Ovary (tissue), 9 donors: Measurements from ENCODE around the gene SHROOM3. TPM values are rescaled to one million over a fixed set of nuclear protein-coding genes. Genes with fewer than 3 reads are reported as not detected.

Experiments used
- DNase-seq, 5 donors: peaks; one replicate each; pipeline ENCODE4 v3.0.0-alpha.2; 2019 to 2020
- H3K27ac ChIP-seq, 2 donors: fragments of 200-600 bp; one replicate each; pipeline versions ENCODE4 v1.5.1 to v1.8.0; 2019 to 2022
- H3K27me3 ChIP-seq: fragments of 200-600 bp; one replicate; pipeline ENCODE4 v1.8.0; 2022
- H3K36me3 ChIP-seq: fragments of 200-600 bp; sonication (generic); one replicate; pipeline ENCODE4 v1.5.1; 2019
- H3K4me1 ChIP-seq: one replicate; pipeline ENCODE4 v1.8.1; 2013; ENCODE audit warnings: mild to moderate bottlenecking, moderate library complexity; ENCODE audit not compliant: insufficient read depth
- H3K4me3 ChIP-seq: fragments of 200-600 bp; sonication (generic); one replicate; pipeline ENCODE4 v1.5.1; 2017
- H3K9me3 ChIP-seq, 2 donors: fragments of 200-600 bp in 1 of 2; sonication (generic) in 1 of 2; one replicate each; pipeline versions ENCODE4 v1.5.1 to v1.8.1; 2013 to 2019; ENCODE audit warnings: mild to moderate bottlenecking in 1 of 2, moderate library complexity in 1 of 2
- EP300 ChIP-seq: sonication (generic); formaldehyde crosslinking; IDR thresholded peaks from one replicate; pipeline ENCODE4 v1.6.1; 2017; ENCODE audit warnings: antibody characterized with exemption
- POLR2A ChIP-seq: fragments of 450-650 bp; IDR thresholded peaks from one replicate; pipeline ENCODE4 v1.6.1; 2017; ENCODE audit warnings: antibody characterized with exemption, mild to moderate bottlenecking, moderate library complexity
- WGBS, 3 donors: extraction: QIAGEN DNeasy Blood & Tissue Kit in 1 of 3; methylation state at CpG; one replicate each; pipeline versions ENCODE4 v1.1.5 to v1.1.7; 2013 to 2017; 5-methylcytosine and 5-hydroxymethylcytosine counted together
- intact Hi-C, 4 donors: fragments of 100-400 bp; cut with DNase I; formaldehyde crosslinking; loops; one replicate each; pipeline versions ENCODE4 v1.11.0 to v1.15.1; 2022 to 2023
- polyA plus RNA-seq, 2 donors: library from polyadenylated mRNA; stranded (reverse); fragments of 200-250 nt in 1 of 2; fragments of 350-450 nt in 1 of 2; fragmentation: Illumina TruSeq in 1 of 2; extraction: RNeasy Lipid Tissue Mini Kit (QIAGEN cat#74804) in 1 of 2; gene quantifications; one replicate each; pipeline ENCODE4 v1.2.3, GENCODE V29; 2013 to 2014
- total RNA-seq, 7 donors: library from RNA; depleted of rRNA in 2 of 7; stranded (reverse); fragments of >200 nt in 2 of 7; fragmentation: NEBNext Ultra II Directional in 3 of 7; extraction: Animal tissue kit (Norgen Biotek cat#: 25700) in 3 of 7; gene quantifications; one replicate each; pipeline versions ENCODE4 v1.1.0 to v1.2.4, GENCODE V29; 2016 to 2023
- TF ChIP-seq, protein P1 (sequence below), 3 donors: fragments of 450-650 bp in 2 of 3; fragments of 200-600 bp in 1 of 3; IDR thresholded peaks; one replicate each; pipeline versions ENCODE4 v1.5.1 to v1.8.0; 2016 to 2022; ENCODE audit warnings: antibody characterized with exemption in 3 of 3, mild to moderate bottlenecking in 1 of 3
- donor health status: DM: no; HTN: no; CAD: no; lungs with moderate emphysema.
- donor health status: DM: no; HTN: no; CAD: no.
- donor health status: Bipolar disorder and iron deficiency.
- donor health status: DM: yes; HTN: yes; CAD: no.
- donor health status: DM: no; HTN: no; CAD: no.
- donor health status: DM: yes; HTN: yes; CAD: no.

SHROOM3 gene
- total and polyA plus RNA-seq, 9 donors: 0.80 to 70.1 (median 3.8) TPM

- no peaks in the 10 kb centered on the region for H3K36me3 ChIP-seq
- H3K27ac ChIP-seq: no peak overlapping the region
- no peaks in the 10 kb centered on the region for H3K9me3 ChIP-seq
- intact Hi-C loops: no loop called here
- H3K4me1 ChIP-seq: no peaks in the 10 kb centered on the region
- WGBS, 3 donors: 76 to 81% (median 78%) methylated on average over 8 of the region's 8 CpGs
- no peak overlapping the region for H3K4me3 ChIP-seq
- H3K27me3 ChIP-seq: no peaks in the 10 kb centered on the region
- DNase-seq: no peak
- TF ChIP-seq POLR2A (no peak), EP300 (no peak)
- TF ChIP-seq, protein P1, sequence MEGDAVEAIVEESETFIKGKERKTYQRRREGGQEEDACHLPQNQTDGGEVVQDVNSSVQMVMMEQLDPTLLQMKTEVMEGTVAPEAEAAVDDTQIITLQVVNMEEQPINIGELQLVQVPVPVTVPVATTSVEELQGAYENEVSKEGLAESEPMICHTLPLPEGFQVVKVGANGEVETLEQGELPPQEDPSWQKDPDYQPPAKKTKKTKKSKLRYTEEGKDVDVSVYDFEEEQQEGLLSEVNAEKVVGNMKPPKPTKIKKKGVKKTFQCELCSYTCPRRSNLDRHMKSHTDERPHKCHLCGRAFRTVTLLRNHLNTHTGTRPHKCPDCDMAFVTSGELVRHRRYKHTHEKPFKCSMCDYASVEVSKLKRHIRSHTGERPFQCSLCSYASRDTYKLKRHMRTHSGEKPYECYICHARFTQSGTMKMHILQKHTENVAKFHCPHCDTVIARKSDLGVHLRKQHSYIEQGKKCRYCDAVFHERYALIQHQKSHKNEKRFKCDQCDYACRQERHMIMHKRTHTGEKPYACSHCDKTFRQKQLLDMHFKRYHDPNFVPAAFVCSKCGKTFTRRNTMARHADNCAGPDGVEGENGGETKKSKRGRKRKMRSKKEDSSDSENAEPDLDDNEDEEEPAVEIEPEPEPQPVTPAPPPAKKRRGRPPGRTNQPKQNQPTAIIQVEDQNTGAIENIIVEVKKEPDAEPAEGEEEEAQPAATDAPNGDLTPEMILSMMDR (IDR thresholded peaks at IDR 0.05): no peak
These were observed 209.9 kb downstream of the SHROOM3 start for GRCh38 chr4:76644831-76645485.

DNA sequence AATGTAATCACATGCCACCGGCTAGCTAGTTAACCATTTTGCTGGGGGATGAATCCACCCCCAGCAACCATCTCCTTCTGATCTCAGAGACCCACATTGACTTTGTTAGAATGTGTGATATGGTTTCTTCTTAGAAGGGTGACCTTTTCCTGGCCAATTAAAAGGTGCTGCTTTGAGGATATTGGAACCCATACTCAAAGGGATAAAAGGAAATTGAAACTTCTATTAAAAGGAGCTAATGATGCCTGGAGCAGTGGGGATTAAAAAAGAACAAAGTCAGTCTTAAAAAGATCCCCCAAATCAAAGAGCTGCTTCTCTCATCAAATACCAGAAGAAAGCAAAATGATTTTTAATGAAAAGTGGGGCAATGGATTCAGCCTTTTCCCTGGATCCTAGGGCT is 214.1 kb downstream of the SHROOM3 start:
- H3K4me3 ChIP-seq: no peak overlapping the region
- intact Hi-C loops: no loop called here
- H3K4me1 ChIP-seq: no peaks in the 10 kb centered on the region
- no peaks in the 10 kb centered on the region for H3K27me3 ChIP-seq
- H3K27ac ChIP-seq: no peak overlapping the region
- no peaks in the 10 kb centered on the region for H3K36me3 ChIP-seq
- H3K9me3 ChIP-seq: no peaks in the 10 kb centered on the region
- TF ChIP-seq POLR2A (no peak), EP300 (no peak)
- TF ChIP-seq, protein P1 (IDR thresholded peaks at IDR 0.05): no peak
- WGBS, 3 donors: 89 to 96% (median 93%) methylated on average over 1 of the region's 1 CpG
- DNase-seq: no peak

GRCh38 chr4:76651616-76652015 is 216.6 kb downstream of the SHROOM3 start:
- Histone ChIP-seq H3K4me1 (no peaks in the 10 kb centered on the region), H3K4me3 (no peak overlapping the region), H3K9me3 (no peaks in the 10 kb centered on the region), H3K36me3 (no peaks in the 10 kb centered on the region), H3K27me3 (no peaks in the 10 kb centered on the region), H3K27ac (no peak overlapping the region)
- WGBS, 3 donors: 90 to 92% (median 90%) methylated on average over 2 of the region's 2 CpGs
- no peak for TF ChIP-seq POLR2A
- TF ChIP-seq EP300: no peak
- TF ChIP-seq, protein P1 (IDR thresholded peaks at IDR 0.05): no peak
- intact Hi-C loops: no loop called here
- no peak for DNase-seq

GRCh38 chr4:76652389-76652788 is 217.4 kb downstream of the SHROOM3 start:
- WGBS, 3 donors: 77 to 80% (median 78%) methylated on average over 1 of the region's 1 CpG
- intact Hi-C loops: no loop called here
- Histone ChIP-seq H3K9me3 (no peaks in the 10 kb centered on the region), H3K4me1 (no peaks in the 10 kb centered on the region), H3K36me3 (no peaks in the 10 kb centered on the region), H3K27ac (no peak overlapping the region), H3K27me3 (no peaks in the 10 kb centered on the region), H3K4me3 (no peak overlapping the region)
- no peak for DNase-seq
- TF ChIP-seq POLR2A: no peak
- no peak for TF ChIP-seq EP300
- TF ChIP-seq, protein P1 (IDR thresholded peaks at IDR 0.05): no peak
